GM18858 (cell line): ENCODE measurements around the gene LMOD1.
"Not testable (repeated sequence)": the region's sequence is repeated elsewhere in the genome, so short reads cannot be mapped to it uniquely, and the experiment has no call there.

Source experiments
- ATAC-seq: cut with Tn5 transposase; IDR thresholded peaks from one replicate; pipeline ENCODE4 v1.9.1; 2021; ENCODE audit not compliant: unreplicated experiment

LMOD1 gene

GRCh38 chr1:201946224-201946908 lies at the start of gene LMOD1:
Gene LMOD1, minus strand, starts transcription at chr1:201946548. Its CDS starts 208 bp downstream, at chr1:201946340.
- ATAC-seq, result no peak

GRCh38 chr1:201990427-201990826 lies 44.1 kb upstream of the LMOD1 start:
- ATAC-seq, result no peak

- no peak for ATAC-seq
Observed at GRCh38 chr1:201989354-201990128, 43.2 kb upstream of the LMOD1 start.

- no peak for ATAC-seq
Observed at GRCh38 chr1:201988601-201989000, 42.3 kb upstream of the LMOD1 start.

- no peak for ATAC-seq
Observed at GRCh38 chr1:201985355-201985754, 39.0 kb upstream of the LMOD1 start.

- no peak for ATAC-seq
Observed at GRCh38 chr1:201984446-201984845, 38.1 kb upstream of the LMOD1 start.

GRCh38 chr1:201983380-201983805 lies 37.0 kb upstream of the LMOD1 start:
- ATAC-seq, result peak; percentile 15

GRCh38 chr1:201982623-201983379 lies 36.5 kb upstream of the LMOD1 start, which contains the start of gene RNPEP:
Gene RNPEP, plus strand, starts transcription at chr1:201982648. Its CDS starts 19 bp downstream, at chr1:201982667.
- ATAC-seq, result peak; percentile 60

GRCh38 chr1:201982082-201982622 lies 35.8 kb upstream of the LMOD1 start:
- ATAC-seq, result no peak

GRCh38 chr1:201970334-201971159 lies 24.2 kb upstream of the LMOD1 start:
- no peak for ATAC-seq

GRCh38 chr1:201968202-201968925 lies 22.0 kb upstream of the LMOD1 start:
- ATAC-seq, result no peak

GRCh38 chr1:201966171-201966570 lies 19.8 kb upstream of the LMOD1 start:
- ATAC-seq, result no peak

- ATAC-seq, result no peak
Observed at GRCh38 chr1:201964261-201964660, 17.9 kb upstream of the LMOD1 start.

GRCh38 chr1:201962382-201962781 lies 16.0 kb upstream of the LMOD1 start:
- not testable (repeated sequence) for ATAC-seq

GRCh38 chr1:201958348-201958747 lies 12.0 kb upstream of the LMOD1 start:
- no peak for ATAC-seq

GRCh38 chr1:201955729-201956143 lies 9.4 kb upstream of the LMOD1 start:
- no peak for ATAC-seq

GRCh38 chr1:201955009-201955728 lies 8.8 kb upstream of the LMOD1 start, which contains the start of gene TIMM17A:
Gene TIMM17A, plus strand, starts transcription at chr1:201955503. Its CDS starts 24 bp downstream, at chr1:201955527.
- peak; percentile 98 for ATAC-seq

- ATAC-seq, result no peak
Observed at GRCh38 chr1:201954263-201955008, 8.1 kb upstream of the LMOD1 start.
